ENCODE data around the gene NCBP1.

Gene NCBP1

GRCh38 chr9:97645720-97646119, 12.1 kb downstream of the NCBP1 start:
- Histone ChIP-seq H3K36me3 (ENCODE audit: insufficient read depth, low read length) (peaks cover 96% of the 10 kb centered on the region), H3K27ac (ENCODE audit: low read depth, low read length) (no peak overlapping the region), H3K9ac (ENCODE audit: low read depth, low read length) (no peak overlapping the region), H3K9me3 (ENCODE audit: insufficient read depth, low read depth, low read length) (no peaks in the 10 kb centered on the region), H3K27me3 (ENCODE audit: insufficient read depth, low read length) (no peaks in the 10 kb centered on the region), H3K4me3 (ENCODE audit: low read length) (no peak overlapping the region), H3K4me1 (ENCODE audit: insufficient read depth, low read length) (no peaks in the 10 kb centered on the region)

DNA sequence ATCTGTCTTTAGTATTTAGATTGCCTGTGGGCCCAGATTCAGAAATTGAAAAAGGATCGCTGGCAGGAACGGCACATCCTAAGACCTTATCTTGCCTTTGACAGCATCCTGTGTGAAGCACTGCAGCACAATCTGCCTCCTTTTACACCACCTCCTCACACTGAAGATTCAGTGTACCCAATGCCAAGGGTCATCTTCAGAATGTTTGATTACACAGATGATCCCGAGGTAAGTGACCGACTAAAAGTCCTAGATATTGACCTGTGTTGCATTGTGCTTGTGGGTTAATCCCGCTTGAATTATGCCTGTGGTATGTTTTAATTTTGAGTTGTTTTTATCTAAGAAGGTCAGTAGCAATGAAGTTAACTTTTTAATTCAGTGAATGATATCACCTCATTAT, 14.4 kb downstream of the NCBP1 start:
- 96% methylated on average over 5 of the region's 5 CpGs for WGBS
- H3K4me1 ChIP-seq (ENCODE audit: insufficient read depth, low read length) = no peaks in the 10 kb centered on the region
- no peaks in the 10 kb centered on the region for H3K27me3 ChIP-seq (ENCODE audit: insufficient read depth, low read length)
- peaks cover 96% of the 10 kb centered on the region for H3K36me3 ChIP-seq (ENCODE audit: insufficient read depth, low read length)
- H3K4me3 ChIP-seq (ENCODE audit: low read length) = no peak overlapping the region
- no peak overlapping the region for H3K9ac ChIP-seq (ENCODE audit: low read depth, low read length)
- H3K27ac ChIP-seq (ENCODE audit: low read depth, low read length) = no peak overlapping the region
- no peaks in the 10 kb centered on the region for H3K9me3 ChIP-seq (ENCODE audit: insufficient read depth, low read depth, low read length)

- Histone ChIP-seq H3K4me3 (ENCODE audit: low read length) (no peak overlapping the region), H3K9ac (ENCODE audit: low read depth, low read length) (no peak overlapping the region), H3K27ac (ENCODE audit: low read depth, low read length) (no peak overlapping the region), H3K27me3 (ENCODE audit: insufficient read depth, low read length) (no peaks in the 10 kb centered on the region), H3K9me3 (ENCODE audit: insufficient read depth, low read depth, low read length) (no peaks in the 10 kb centered on the region), H3K4me1 (ENCODE audit: insufficient read depth, low read length) (no peaks in the 10 kb centered on the region), H3K36me3 (ENCODE audit: insufficient read depth, low read length) (peaks cover 99% of the 10 kb centered on the region)
- WGBS = 96% methylated on average over 2 of the region's 3 CpGs
Measured at GRCh38 chr9:97651646-97652045, 18.0 kb downstream of the NCBP1 start.

DNA sequence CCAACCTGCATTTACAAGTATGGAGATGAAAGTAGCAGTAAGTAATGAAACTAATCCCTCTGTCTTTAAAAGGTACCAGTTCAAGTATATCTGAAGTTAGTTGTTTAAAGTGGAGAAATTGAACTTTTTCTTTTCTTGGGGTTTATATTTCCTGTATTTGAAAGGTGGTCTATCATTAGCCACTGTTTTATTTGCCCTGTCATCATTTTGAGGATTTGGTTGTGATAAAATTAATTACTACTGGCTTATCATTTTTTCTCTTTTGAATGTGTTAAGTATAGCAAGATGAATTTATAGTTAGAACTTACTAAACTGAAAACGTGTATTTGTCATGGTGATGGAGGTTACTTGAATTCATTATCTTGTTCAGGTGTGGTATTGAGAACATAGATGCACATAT, 25.1 kb downstream of the NCBP1 start:
- 90% methylated on average over 1 of the region's 1 CpG for WGBS
- no peak overlapping the region for H3K9ac ChIP-seq (ENCODE audit: low read depth, low read length)
- no peaks in the 10 kb centered on the region for H3K27me3 ChIP-seq (ENCODE audit: insufficient read depth, low read length)
- no peak overlapping the region for H3K27ac ChIP-seq (ENCODE audit: low read depth, low read length)
- no peak overlapping the region for H3K4me3 ChIP-seq (ENCODE audit: low read length)
- no peaks in the 10 kb centered on the region for H3K4me1 ChIP-seq (ENCODE audit: insufficient read depth, low read length)
- peaks cover 98% of the 10 kb centered on the region for H3K36me3 ChIP-seq (ENCODE audit: insufficient read depth, low read length)
- no peaks in the 10 kb centered on the region for H3K9me3 ChIP-seq (ENCODE audit: insufficient read depth, low read depth, low read length)

DNA sequence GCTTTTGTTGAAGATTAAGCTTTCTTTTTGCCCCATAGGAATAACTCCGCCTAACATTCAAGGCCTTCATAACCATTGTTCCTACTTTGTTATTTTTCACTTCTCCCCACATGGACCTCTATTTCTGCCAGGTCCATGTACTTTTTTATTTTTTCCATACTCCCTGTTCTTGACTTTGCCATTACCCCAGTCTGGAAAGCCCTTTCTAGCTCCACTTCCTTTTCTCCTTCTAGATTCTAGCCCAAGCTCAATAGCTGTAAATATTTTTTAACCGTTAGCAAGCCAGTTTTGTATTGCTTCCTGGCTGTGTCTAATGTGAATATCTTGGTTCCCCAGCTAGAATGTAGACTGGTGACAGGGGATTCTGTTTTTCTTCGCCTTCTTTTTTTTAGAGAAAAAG, 26.1 kb downstream of the NCBP1 start:
- Histone ChIP-seq H3K27me3 (ENCODE audit: insufficient read depth, low read length) (no peaks in the 10 kb centered on the region), H3K36me3 (ENCODE audit: insufficient read depth, low read length) (peaks cover 98% of the 10 kb centered on the region), H3K27ac (ENCODE audit: low read depth, low read length) (no peak overlapping the region), H3K9ac (ENCODE audit: low read depth, low read length) (no peak overlapping the region), H3K4me3 (ENCODE audit: low read length) (no peak overlapping the region), H3K4me1 (ENCODE audit: insufficient read depth, low read length) (no peaks in the 10 kb centered on the region), H3K9me3 (ENCODE audit: insufficient read depth, low read depth, low read length) (no peaks in the 10 kb centered on the region)
- 85% methylated on average over 3 of the region's 3 CpGs for WGBS

- H3K36me3 ChIP-seq (ENCODE audit: insufficient read depth, low read length) = peaks cover 98% of the 10 kb centered on the region
- no peak overlapping the region for H3K4me3 ChIP-seq (ENCODE audit: low read length)
- no peak overlapping the region for H3K27ac ChIP-seq (ENCODE audit: low read depth, low read length)
- H3K27me3 ChIP-seq (ENCODE audit: insufficient read depth, low read length) = no peaks in the 10 kb centered on the region
- no peaks in the 10 kb centered on the region for H3K9me3 ChIP-seq (ENCODE audit: insufficient read depth, low read depth, low read length)
- no peak overlapping the region for H3K9ac ChIP-seq (ENCODE audit: low read depth, low read length)
- WGBS = 93% methylated on average over 5 of the region's 5 CpGs
- H3K4me1 ChIP-seq (ENCODE audit: insufficient read depth, low read length) = no peaks in the 10 kb centered on the region
Measured at GRCh38 chr9:97660340-97660739, 26.7 kb downstream of the NCBP1 start.

- no peak overlapping the region for H3K4me3 ChIP-seq (ENCODE audit: low read length)
- H3K36me3 ChIP-seq (ENCODE audit: insufficient read depth, low read length) = peaks cover 97% of the 10 kb centered on the region
- 100% methylated on average over 2 of the region's 2 CpGs for WGBS
- no peaks in the 10 kb centered on the region for H3K27me3 ChIP-seq (ENCODE audit: insufficient read depth, low read length)
- H3K9me3 ChIP-seq (ENCODE audit: insufficient read depth, low read depth, low read length) = no peaks in the 10 kb centered on the region
- no peak overlapping the region for H3K9ac ChIP-seq (ENCODE audit: low read depth, low read length)
- H3K4me1 ChIP-seq (ENCODE audit: insufficient read depth, low read length) = no peaks in the 10 kb centered on the region
- H3K27ac ChIP-seq (ENCODE audit: low read depth, low read length) = no peak overlapping the region
Measured at GRCh38 chr9:97660847-97661246, 27.2 kb downstream of the NCBP1 start.

GRCh38 chr9:97665742-97666141, 32.1 kb downstream of the NCBP1 start:
- Histone ChIP-seq H3K9me3 (ENCODE audit: insufficient read depth, low read depth, low read length) (no peaks in the 10 kb centered on the region), H3K27ac (ENCODE audit: low read depth, low read length) (no peak overlapping the region), H3K36me3 (ENCODE audit: insufficient read depth, low read length) (peaks cover 98% of the 10 kb centered on the region), H3K4me3 (ENCODE audit: low read length) (no peak overlapping the region), H3K9ac (ENCODE audit: low read depth, low read length) (no peak overlapping the region), H3K27me3 (ENCODE audit: insufficient read depth, low read length) (no peaks in the 10 kb centered on the region), H3K4me1 (ENCODE audit: insufficient read depth, low read length) (no peaks in the 10 kb centered on the region)
- WGBS = no CpG with 5 or more reads among the region's 3 CpGs

DNA sequence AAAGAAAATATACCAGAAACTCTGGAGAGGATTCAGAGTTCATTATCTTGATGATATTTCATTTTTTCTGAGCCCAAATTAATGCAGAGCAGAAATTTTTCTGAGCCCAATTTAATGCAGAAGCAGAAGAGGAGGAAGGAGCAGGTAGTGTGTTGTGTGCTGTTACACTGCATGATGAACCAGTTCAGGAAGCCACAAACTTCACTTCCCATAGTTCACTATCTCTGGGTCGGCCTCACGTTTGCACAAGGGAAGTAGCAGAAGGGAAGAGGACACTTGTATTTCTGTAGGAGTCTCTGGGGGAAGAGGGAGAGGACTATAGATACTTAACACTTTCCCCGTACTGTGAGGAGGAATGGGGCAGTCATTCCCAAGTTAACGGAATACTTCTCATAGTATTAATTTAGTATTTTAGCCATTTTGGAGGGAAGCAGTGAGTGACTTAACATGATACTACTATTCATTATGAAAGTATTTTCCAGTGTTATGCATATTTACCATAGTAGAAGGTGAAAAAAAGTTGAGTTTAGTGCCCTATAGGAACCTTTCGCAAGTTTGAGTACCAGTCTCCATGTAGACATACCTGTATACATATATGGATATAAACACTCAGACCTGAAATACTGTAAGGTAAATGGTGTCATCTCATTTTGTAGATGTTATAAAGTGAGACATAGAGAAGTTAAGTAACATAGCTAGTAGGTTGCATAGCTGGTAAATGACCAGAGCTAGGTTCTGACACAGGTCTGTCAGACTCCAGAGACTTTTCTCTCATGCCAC, 33.5 kb downstream of the NCBP1 start:
- H3K4me1 ChIP-seq (ENCODE audit: insufficient read depth, low read length) = no peaks in the 10 kb centered on the region
- H3K27me3 ChIP-seq (ENCODE audit: insufficient read depth, low read length) = no peaks in the 10 kb centered on the region
- no peak overlapping the region for H3K27ac ChIP-seq (ENCODE audit: low read depth, low read length)
- H3K36me3 ChIP-seq (ENCODE audit: insufficient read depth, low read length) = peaks cover 98% of the 10 kb centered on the region
- no peak overlapping the region for H3K4me3 ChIP-seq (ENCODE audit: low read length)
- no peak overlapping the region for H3K9ac ChIP-seq (ENCODE audit: low read depth, low read length)
- WGBS = 97% methylated on average over 3 of the region's 5 CpGs
- H3K9me3 ChIP-seq (ENCODE audit: insufficient read depth, low read depth, low read length) = no peaks in the 10 kb centered on the region

- Histone ChIP-seq H3K4me3 (ENCODE audit: low read length) (no peak overlapping the region), H3K9ac (ENCODE audit: low read depth, low read length) (no peak overlapping the region), H3K27me3 (ENCODE audit: insufficient read depth, low read length) (no peaks in the 10 kb centered on the region), H3K4me1 (ENCODE audit: insufficient read depth, low read length) (no peaks in the 10 kb centered on the region), H3K27ac (ENCODE audit: low read depth, low read length) (no peak overlapping the region), H3K9me3 (ENCODE audit: insufficient read depth, low read depth, low read length) (no peaks in the 10 kb centered on the region), H3K36me3 (ENCODE audit: insufficient read depth, low read length) (peaks cover 100% of the 10 kb centered on the region)
- 99% methylated on average over 3 of the region's 3 CpGs for WGBS
Measured at GRCh38 chr9:97668485-97668884, 34.9 kb downstream of the NCBP1 start.

- no peaks in the 10 kb centered on the region for H3K4me1 ChIP-seq (ENCODE audit: insufficient read depth, low read length)
- 90% methylated on average over 3 of the region's 3 CpGs for WGBS
- H3K9ac ChIP-seq (ENCODE audit: low read depth, low read length) = no peak overlapping the region
- H3K4me3 ChIP-seq (ENCODE audit: low read length) = no peak overlapping the region
- H3K36me3 ChIP-seq (ENCODE audit: insufficient read depth, low read length) = peaks cover 100% of the 10 kb centered on the region
- H3K27me3 ChIP-seq (ENCODE audit: insufficient read depth, low read length) = no peaks in the 10 kb centered on the region
- H3K9me3 ChIP-seq (ENCODE audit: insufficient read depth, low read depth, low read length) = no peaks in the 10 kb centered on the region
- H3K27ac ChIP-seq (ENCODE audit: low read depth, low read length) = no peak overlapping the region
Measured at GRCh38 chr9:97670586-97670985, 37.0 kb downstream of the NCBP1 start.

DNA sequence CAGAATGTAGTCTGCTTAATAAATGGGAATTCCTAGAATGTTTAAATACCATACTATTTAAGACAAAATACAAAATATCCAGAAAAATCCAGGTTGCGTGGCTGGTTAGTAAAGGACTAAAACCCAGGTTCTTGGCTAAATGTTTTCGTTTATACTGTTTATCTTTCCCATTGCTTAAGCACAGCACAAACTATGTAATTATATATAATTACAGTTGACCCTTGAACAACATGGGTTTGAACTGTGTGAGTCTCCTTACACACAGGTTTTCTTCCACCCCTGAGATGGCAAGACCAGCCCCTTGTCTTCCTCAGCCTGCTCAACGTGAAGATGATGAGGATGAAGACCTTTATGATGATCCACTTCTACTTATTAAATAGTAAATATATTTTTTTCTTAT, 38.8 kb downstream of the NCBP1 start:
- Histone ChIP-seq H3K36me3 (ENCODE audit: insufficient read depth, low read length) (peaks cover 99% of the 10 kb centered on the region), H3K9ac (ENCODE audit: low read depth, low read length) (no peak overlapping the region), H3K4me1 (ENCODE audit: insufficient read depth, low read length) (no peaks in the 10 kb centered on the region), H3K9me3 (ENCODE audit: insufficient read depth, low read depth, low read length) (no peaks in the 10 kb centered on the region), H3K27ac (ENCODE audit: low read depth, low read length) (no peak overlapping the region), H3K4me3 (ENCODE audit: low read length) (no peak overlapping the region), H3K27me3 (ENCODE audit: insufficient read depth, low read length) (no peaks in the 10 kb centered on the region)
- WGBS = 100% methylated on average over 2 of the region's 3 CpGs
